GM21619 (cell line): Measurements from ENCODE around the gene CFLAR.
"Not testable (repeated sequence)": the region's sequence is repeated elsewhere in the genome, so short reads cannot be mapped to it uniquely, and the experiment has no call there.

Experiments
- ATAC-seq: cut with Tn5 transposase; IDR thresholded peaks from one replicate; pipeline ENCODE4 v1.9.1; 2021; ENCODE audit not compliant: unreplicated experiment

The CFLAR gene

GRCh38 chr2:201118121-201118960 lies 2.4 kb downstream of the CFLAR start:
- peak; percentile 47 for ATAC-seq

GRCh38 chr2:201118961-201119854 lies 3.2 kb downstream of the CFLAR start:
- peak; percentile 0 for ATAC-seq

DNA sequence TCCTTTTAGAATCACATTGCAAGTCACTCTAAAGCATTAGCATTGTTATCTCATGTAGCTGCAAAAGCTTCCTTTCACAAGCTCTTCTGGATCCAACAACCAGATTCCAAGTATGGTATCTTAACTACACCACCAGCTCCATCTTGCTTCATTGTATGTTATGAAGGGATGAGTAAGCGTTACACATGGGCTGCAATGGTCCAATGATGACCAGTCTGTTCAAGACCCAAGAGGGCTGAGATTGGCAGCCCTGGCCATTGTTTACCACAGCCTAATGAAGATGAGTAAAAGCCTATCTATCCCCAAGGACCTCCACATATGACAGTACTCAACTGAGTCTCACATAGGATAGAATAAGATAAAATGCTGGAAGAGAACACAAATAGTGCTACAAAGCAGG lies 6.3 kb downstream of the CFLAR start:
- no peak for ATAC-seq

GRCh38 chr2:201126308-201127151 lies 10.6 kb downstream of the CFLAR start:
- peak; percentile 24 for ATAC-seq

DNA sequence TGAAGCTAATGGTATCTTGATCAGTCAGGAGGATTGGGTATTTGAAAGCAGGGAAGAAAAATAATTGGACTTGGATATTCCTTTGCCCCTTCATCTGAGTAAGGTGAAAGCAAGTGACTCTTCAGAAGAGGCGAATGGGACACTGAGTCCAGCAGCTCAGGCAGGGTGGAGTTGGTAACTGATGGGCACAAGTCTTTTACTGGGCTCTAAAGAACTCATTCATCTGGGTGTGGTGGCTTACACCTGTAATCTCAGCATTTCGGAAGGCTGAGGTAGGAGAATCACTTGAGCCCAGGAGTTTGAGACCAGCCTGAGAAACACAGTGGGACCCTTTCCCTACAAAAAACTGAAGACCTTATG lies 11.2 kb downstream of the CFLAR start:
- no peak for ATAC-seq

DNA sequence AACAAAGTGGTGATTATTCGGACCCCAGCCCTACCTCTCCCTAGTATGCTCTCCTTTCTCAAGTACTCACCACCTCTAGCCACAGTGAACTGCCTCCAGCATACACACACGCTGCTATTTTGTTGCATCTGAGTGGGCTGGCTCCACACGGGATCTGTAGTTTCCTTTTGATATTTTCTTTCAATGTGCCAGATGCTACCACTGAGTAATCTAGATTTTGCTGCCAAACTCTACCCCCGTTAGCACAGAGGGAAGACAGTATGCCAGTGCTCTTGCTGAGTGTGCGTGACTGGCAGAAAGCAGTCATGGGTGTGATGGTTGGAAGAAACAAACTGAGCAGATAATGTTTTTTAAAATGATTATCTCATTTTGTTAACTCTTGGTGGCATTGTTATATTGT lies 11.6 kb downstream of the CFLAR start:
- no peak for ATAC-seq

- no peak for ATAC-seq
Observed at GRCh38 chr2:201128033-201128432, 12.1 kb downstream of the CFLAR start.

DNA sequence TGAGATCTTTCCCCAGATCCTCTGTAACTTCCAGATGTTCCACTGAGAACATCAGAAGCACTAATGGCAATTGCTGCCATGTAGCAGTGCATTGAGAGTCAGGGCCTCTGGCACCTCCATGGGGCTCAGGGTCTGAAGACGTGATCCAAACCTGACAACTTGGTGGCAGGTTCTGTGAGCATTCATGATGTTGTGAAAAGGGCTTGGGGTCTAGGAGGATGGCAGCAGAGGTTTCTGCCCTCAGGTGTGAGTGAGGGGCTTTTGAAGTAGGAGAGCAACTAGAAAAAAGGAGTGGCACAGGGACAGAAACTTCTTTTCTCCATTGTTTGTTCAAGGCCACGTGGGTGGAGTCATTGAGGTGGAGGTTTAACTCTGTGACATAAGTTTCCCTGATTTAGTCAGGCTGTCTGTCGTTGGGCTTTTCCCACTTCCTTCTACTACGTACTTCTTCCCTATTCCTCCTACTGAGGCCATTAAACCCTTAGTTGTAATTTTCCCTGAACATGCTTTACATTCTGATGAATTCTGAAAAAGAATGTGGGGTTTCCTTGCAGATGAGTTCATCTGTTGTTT lies 13.1 kb downstream of the CFLAR start:
- no peak for ATAC-seq

GRCh38 chr2:201130524-201131186 lies 14.7 kb downstream of the CFLAR start:
- ATAC-seq = no peak

DNA sequence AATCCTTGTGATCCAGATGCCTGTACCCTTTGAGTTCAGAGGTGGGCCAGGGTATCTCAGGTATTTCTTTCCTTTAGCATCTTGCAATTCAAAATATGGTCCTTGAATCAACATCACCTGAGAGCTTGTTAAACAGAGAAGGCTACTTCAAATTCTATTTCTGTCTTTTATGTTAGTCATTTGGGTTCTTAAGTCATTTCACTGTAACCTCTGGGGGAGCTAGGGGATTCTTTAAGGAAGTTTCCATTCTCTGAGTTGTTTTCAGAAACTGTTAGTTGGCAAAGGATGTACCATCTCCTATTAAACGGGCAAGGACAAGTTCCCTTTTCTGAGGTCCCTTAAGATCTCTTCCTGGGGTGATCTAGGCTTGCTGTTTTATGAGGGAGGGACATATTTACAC lies 16.6 kb downstream of the CFLAR start:
- ATAC-seq = no peak

DNA sequence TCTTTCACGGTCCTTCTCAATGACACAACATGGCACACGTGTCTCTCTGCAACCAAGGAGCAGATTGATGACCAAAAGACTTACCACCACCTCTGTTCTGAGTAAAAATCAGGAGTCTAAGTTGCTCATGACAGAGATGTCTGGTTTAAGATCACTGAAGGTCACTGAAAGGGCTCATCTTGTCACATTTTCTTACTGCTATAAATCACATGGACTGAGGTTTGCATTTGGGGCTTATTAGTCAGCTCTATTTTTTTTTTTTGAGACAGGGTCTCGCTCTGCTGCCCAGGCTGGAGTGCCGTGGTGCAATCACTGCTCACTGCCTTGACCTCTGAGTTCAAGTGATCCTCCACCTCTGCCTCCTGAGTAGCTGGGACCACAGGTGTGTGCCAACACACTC lies 19.4 kb downstream of the CFLAR start:
- ATAC-seq = no peak

DNA sequence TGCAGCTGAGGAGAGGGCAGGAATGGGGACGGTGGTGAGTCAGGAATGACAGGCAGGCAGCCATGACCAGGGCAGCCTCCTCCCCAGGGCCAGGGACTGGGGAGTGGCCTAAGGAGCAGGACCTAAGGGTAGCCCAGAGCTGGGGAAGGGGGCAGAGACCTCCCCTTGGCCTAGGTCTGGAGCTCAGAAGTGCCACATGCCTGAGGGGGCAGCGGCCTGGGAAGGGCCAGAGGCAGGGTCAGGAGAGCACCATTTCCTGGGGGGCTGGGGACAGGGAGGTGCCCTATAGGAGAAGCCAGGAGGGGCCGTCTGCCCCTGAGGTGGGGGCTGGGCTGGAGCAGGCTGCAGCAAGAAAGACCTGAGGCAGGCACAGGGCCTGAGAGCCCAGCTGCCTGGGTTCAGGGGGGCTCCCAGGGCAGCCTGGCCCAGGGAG lies 20.9 kb downstream of the CFLAR start:
- ATAC-seq = no peak

DNA sequence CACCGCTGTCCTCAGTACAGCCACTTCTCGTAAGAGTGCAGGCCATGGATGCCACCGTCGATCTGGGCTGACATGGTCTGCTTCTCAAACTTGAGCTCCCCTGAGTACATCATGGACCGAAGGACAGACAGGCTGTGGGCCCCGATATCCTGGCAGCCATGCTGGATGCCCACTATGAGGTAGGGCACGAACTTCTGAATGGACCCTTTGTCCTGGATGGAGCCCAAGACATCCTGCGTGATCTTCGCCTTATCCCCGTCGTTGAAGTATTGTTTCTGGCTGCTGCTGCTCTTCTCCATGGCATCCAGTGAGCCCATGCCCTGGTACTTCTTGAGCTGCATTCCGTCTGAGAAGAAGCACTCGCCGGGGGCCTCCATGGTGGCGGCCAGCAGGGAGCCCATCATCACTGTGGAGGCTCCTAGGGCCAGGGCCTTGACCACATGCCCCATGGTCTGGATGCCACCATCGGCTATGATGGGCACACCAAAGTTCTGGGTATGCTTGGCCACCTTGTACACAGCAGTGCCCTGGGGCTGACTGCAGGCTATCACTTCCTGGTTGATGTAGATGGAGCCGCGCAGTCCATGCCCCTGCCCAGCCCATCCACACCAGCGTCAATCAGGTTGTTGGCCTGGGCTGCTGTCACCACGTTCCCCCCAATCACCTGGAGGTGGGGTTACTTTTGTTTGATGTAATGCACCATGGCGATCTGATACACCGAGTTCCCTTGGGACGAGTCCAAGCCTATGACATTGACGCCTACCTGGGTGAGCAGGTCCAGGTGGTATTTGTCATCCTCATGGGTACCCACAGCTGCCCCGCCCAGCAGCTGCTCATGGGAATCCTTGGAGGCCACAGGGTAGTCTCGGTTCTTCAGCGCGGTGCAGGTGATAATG lies 21.8 kb downstream of the CFLAR start:
- no peak for ATAC-seq

- ATAC-seq = no peak
Observed at GRCh38 chr2:201138401-201138970, 22.5 kb downstream of the CFLAR start.

DNA sequence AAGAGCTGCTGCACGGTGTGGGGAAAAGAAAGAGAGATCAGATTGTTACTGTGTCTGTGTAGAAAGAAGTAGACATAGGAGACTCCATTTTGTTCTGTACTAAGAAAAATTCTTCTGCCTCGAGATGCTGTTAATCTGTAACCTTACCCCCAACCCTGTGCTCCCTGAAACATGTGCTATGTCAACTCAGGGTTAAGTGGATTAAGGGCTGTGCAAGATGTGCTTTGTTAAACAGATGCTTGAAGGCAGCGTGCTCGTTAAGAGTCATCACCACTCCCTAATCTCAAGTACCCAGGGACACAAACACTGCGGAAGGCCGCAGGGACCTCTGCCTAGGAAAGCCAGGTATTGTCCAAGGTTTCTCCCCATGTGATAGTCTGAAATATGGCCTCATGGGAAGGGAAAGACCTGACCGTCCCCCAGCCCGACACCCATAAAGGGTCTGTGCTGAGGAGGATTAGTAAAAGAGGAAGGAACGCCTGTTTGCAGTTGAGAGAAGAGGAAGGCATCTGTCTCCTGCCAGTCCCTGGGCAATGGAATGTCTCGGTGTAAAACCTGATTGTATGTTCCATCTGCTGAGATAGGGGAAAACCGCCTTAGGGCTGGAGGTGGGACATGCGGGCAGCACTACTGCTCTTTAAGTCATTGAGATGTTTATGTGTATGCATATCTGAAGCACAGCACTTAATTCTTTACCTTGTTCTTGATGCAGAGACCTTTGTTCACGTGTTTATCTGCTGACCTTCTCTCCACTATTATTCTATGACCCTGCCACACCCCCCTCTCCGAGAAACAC lies 23.2 kb downstream of the CFLAR start:
- ATAC-seq = not testable (repeated sequence)

GRCh38 chr2:201139836-201140604 lies 24.1 kb downstream of the CFLAR start:
- ATAC-seq = no peak
